Panc1 (cell line): ENCODE data around the gene LRMDA.

Source experiments
- CTCF ChIP-seq: fragments of 450-650 bp; IDR thresholded peaks from 2 replicates; pipeline ENCODE4 v1.5.1; 2017; ENCODE audit warnings: mild to moderate bottlenecking
- POLR2AphosphoS5 ChIP-seq: IDR thresholded peaks from 2 replicates; pipeline ENCODE4 v1.6.1; 2012; ENCODE audit warnings: mild to moderate bottlenecking, low read depth, low read length, moderate library complexity

GRCh38 chr10:75911426-75911825, 480.0 kb downstream of the LRMDA start:
- no peak for TF ChIP-seq CTCF
- no peak for TF ChIP-seq POLR2AphosphoS5
